Activated CD4-positive, CD25-positive, alpha-beta regulatory T cell treated with anti-CD3 and anti-CD28 coated beads, Interleukin-2, amount 50 U/mL, for 16 hours (primary cell): ENCODE measurements around the gene AKT3.

ENCODE experiments used
- DNase-seq: peaks from one replicate; pipeline ENCODE4 v3.0.0-alpha.2; 2020; ENCODE audit warnings: low read depth, low spot score

The AKT3 gene

DNA sequence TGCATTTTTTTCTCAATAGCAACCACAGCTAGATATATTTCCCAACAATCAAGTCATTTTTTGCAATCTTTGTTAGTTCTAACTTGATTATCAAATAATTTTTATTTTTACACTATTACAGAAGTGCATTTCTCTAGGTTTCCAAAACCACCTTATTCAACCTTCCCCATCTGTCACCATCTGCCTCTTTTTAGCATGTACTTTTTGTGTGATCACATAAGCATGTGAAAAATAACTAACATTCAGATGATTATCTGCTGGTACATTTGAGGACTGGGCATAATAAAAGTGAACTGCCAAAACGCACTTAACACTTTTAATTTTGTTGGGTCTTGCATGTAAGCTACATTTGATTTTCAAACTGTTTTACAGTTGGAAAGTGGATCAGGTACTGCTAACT, 291.5 kb downstream of the AKT3 start:
- DNase-seq: no peak

DNA sequence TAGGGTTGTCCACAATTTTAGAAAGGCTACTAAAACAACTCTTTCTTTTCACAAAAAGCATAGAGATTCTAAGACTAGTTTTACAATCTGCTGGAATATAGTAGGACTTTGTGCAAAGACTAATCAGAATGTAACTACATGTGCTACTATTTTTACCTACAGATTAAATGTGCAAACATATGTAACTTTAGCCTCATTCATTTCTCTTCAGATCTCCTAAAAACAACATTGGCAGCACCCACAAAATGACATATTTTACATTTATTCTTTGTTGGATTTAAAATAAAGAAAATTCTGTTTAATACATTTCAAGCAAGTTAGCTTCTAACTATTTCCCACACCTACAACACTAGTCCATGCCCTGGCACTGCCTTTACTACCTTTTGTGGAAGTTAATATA, 292.2 kb downstream of the AKT3 start:
- DNase-seq: no peak

DNA sequence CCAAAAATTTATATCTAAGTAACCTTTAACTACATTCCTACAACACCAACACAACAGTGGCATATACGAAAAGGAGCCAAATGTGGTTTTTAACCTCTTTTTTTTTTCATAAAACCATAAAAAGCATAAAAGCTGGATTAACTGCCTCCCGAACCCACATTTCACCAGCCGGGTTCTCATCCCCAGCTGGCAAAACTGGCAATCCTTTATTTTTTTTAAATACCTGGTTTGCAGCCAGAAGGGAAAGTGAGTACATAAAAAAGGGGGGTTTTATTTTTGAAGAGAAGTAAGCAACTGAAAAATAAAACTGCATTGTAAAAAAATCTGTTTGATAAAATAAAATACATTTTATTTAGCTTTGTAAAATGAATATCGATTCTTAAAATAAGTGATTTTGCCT, 295.4 kb downstream of the AKT3 start:
- no peak for DNase-seq

DNA sequence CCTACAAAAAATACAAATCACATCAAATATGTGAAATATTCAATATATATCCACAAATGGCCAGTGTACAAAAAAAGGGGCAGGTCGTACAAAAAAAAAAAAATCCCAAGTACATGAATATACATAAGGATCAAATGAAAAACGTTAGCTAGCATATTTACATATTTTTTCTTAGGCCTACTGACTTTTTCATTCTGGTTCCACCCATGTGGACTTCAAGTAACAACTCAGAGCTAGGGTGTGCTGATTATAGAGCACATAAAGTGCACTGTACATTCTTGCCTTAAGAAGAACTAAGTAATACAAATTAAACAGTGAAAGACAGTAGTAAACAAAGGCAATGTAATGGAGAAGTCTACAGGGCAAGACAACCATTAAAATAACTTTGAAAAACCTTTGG, 297.0 kb downstream of the AKT3 start:
- no peak for DNase-seq

DNA sequence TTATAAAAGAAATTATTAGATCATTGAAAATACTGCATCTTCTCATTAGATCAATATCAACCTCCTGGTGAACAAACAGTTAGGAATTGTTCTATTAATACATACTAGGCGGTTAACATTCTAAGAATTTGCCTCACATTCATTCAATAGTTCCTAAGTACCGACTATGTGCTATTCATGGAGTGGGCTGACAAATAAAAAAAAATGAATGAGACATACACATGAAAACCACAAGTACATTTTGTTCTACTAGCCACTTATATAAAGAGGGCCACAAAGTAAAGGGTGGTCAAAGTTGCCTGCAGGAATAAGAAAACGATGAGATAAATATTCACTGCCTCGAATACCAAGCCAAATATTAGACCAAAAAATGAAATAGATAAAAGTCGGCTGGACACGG, 299.8 kb downstream of the AKT3 start:
- no peak for DNase-seq

DNA sequence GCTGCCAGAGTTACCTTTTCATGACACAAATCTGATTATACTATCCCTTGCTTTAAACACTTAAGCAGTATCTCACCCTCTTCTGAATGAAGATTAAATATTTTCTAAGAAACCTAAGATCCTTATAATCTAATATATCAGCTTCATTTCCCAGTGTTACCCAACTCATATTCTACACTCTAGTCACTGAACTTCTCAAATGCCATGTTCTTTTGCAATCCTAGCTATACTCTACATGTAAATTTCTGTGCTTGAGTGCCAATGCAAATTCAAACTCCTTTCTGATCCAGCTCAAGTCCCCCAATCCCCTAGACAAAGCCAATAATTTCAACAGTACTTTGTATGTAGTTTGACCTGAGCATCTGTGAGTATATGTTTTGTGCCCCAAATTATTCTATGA, 300.3 kb downstream of the AKT3 start:
- DNase-seq: no peak

DNA sequence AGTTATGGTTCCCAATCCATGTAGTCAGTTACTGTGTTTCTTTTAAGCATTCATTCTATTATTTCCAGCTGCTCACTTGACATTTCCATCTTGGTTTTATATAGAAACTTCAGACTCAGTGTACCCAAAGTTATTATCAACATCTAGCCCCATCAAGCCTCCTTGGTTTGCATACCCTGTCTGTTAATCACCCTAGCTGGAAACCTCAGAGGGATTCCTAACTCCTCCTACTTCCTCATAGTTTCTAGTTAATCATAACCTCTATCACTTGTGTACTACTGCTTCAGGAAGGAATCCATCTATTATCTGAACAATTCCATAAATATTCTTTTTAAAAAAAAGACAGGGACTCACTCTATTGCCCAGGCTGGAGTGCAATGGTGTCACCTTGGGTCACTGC, 300.9 kb downstream of the AKT3 start:
- DNase-seq: no peak

DNA sequence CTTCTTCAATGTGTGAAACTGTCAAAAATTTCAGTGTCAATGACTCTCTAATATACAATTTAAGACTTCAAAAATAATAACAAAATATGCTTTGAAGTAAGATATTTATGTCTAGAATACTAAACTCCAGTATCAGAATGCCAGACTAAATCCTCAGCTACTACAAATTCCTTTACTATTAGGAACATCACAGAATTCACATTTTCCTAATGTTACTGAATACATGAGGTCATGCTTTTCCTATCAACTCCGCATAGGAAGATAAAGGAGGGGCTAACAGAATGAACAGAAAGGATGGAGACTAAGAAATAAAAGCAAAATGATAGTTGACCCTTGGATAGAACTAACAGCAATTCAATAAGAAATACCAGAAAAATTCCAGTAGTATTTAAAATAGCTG, 301.5 kb downstream of the AKT3 start:
- no peak for DNase-seq

DNA sequence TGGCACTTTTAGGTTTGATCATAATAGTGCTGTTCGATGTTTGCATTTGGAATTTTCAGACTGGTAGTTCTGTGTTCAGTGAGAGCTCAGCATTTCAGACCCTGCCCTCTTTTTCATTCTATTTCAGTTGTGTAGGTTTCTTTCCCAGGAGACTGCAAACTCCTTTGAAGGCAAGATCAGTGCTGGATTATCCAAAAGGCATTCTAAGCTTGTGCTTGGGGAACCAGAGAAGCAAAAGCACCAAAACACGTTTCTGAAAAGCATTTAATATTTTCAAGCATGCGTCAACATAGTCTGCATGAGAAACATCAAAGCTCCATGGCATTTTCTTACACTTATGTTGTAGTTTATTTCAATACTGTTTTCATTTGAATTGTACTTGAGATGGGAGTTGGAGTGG, 302.2 kb downstream of the AKT3 start:
- no peak for DNase-seq

DNA sequence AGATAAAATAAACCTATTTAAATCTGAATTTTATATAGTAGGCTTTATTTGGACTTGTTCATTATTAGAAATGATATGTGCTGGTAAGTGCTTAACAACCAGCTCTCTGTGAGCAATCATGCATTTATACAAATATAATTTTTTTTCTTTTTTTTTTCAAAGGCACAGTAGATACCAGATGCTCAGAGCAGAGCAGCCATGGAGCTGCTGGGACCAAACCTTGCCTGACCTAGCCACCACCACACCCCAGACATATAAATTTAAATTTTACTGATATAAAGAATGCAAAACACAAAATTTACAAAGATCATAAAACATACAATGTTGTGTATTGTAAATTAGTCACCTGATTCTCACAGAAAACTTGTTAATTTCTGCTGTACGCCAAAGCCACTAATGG, 303.6 kb downstream of the AKT3 start:
- DNase-seq: no peak

DNA sequence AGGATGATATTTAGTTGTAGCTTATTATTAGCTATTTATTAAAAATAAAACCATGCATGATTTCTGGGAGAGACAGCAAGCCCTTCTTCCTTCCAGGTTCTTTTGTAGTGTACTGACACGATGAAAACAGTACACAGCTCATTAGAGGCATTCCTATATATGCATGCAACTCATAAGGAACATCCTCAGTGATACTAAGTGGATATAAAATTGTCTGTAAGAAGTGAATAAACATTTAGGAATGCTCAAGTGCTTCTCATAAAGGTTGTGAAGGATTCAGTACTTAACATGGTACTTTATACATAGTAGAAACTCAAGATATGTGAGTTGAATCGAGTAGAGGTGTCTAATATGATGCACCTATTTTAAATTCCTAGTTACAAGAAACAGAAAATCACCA, 306.5 kb downstream of the AKT3 start:
- no peak for DNase-seq

DNA sequence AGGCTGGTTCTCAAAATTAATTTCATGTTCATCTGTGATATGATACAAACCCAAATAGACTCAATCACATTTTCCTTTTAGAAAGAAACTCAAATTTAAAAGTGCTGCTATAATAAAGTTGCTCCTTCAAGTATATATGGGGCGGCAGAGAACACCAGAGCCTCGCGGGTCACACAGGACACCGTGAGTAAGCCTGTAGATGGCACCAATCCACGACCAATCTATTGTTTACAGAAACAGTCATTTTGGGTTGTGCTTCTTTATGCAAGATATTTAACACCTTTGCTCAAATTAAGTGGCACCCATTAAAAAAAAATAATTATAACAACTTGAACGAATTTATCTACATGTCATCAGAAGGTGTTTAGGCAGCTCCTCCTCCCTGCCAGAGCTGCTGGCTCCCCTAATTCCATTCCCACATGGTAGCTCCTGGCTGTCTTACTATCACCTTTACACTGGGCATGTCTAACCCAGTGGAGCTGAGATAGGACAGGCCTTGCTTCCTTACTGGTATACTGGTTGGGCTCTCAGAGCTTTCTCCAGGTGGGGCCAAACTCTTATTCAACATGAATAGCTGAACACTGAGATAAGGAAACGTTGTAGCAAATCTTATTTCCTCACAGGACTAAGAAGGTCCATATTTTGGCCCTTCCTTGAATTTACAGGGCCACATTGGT, 307.2 kb downstream of the AKT3 start:
- no peak for DNase-seq

DNA sequence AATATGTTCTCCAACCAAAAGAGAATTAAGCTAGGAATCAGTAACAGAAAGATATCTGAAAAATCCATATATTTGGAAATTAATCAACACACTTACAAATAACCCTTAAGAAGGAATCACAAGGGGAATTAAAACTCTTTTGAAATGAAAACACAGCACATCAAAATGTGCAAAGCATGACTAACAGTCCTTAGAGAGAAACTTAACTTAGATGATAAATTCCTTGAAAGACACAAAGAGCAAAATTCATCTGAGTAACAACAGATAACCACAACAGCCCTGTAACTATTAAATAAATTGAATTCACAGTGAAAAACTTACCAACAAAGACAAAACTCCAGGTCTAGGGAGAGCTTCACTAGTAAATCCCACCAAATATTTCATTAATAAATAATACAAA, 310.4 kb downstream of the AKT3 start:
- DNase-seq: no peak

DNA sequence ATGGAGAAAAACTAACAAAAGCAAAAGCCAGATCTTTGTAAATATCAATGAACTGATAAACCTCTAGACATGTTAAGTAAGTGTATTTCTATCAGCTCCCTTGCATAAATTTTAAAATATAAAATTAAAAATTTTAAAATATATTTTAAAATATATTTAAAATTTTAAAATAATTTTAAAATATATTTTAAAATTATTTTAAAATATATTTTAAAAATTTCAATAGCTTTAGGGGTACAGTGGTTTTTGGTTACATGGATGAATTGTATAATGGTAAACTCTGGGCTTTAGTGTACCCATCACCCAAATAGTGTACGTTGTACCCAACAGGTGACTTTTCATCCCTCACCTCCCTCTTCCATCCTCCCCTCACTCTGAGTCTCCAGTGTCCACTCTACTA, 315.0 kb downstream of the AKT3 start:
- DNase-seq: no peak

DNA sequence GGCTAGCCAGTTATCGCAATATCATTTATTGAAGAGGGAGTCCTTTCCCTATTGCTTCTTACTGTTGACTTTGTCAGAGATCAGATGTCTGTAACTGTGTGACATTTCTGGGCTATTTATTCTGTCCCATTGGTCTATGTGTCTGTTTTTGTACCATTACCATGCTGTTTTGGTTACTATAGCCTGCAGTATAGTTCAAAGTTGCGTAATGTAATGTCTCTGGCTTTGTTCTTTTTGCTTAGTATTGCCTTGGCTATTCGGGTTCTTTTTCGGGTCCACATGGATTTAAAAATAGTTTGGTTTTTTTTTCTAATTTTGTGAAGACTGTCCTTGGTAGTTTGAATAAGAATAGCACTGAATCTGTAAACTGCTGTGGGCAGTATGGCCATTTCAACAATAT, 320.5 kb downstream of the AKT3 start:
- no peak for DNase-seq

DNA sequence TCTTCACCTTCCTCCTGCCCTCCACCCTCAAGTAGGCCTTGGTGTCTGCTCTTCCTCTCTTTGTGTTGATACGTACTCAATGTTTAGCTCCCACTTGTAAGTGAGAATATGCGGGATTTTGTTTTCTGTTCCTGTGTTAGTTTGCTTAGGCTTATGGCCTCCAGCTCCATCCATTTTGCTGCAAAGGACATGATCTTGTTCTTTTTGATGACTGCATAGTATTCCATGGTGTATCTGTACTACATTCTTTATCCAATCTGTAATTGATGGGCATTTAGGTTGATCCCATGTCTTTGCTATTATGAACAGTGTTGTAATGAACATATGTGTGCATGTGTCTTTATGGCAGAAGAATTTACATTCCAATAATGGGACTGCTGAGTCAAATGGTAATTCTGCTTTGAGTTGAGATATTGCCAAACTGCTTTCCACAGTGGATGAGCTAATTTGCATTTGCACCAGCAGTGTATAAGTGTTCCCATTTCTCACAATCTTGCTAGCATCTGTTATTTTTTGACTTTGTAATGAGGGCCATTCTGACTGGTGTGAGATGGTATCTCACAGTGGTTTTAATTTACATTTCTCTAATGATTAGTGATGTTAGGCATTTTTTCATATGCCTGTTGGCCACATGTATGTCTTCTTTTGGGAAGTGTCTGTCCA, 321.5 kb downstream of the AKT3 start:
- DNase-seq: no peak

DNA sequence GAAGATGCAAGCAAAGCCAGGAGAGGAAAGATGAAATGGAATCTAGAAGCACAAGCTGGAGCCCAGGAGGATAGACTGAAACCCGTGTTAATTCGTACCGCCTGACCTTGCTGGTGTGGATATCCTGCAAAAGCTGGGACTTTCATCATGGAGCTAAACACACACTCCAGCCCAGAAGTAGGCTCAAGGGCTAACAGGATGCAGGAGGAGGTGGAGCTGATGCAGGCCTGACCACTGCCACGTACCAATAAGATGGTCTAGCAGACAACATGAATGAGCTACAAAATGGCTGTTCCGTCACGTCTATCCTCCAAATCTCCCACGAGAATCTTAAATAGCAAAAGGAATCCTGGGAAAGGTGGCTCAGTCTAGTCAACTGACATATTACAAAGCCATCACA, 323.9 kb downstream of the AKT3 start:
- DNase-seq: no peak

DNA sequence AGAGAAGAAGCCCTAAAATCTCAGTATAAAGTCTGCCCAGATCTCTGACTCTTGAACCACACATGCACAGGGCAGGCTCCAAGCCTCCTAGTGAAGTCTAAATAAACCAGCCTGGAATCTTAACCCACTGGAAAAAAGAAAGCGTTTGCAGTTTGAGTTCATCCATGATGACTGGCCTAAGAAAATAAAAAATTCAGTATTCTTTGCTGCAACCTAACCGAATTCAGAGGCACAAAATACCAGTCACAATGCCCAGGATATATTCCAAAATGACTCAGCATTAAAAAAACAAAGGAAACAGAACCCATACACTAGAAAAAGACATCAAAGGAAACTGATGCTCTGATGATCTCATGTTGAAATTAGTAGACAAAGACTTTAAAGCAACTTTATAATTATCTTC, 325.0 kb downstream of the AKT3 start:
- no peak for DNase-seq

DNA sequence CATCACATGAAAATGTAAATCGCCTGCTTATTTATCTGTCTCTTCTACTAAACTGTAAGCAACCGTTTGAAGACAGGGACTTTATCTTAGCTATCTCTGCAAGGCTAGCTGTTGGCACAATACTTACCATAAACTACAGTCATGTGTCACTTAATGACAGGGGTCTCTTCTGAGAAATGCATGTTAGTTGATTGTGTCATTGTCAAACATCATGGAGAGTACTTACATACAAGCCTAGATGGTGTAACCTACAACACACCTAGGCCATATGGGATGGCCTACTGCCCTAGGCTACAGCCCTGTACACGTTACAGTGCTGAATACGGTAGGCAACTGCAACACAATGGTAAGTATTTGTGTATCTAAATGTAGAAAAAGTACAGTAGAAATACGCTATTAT, 326.3 kb downstream of the AKT3 start:
- no peak for DNase-seq

DNA sequence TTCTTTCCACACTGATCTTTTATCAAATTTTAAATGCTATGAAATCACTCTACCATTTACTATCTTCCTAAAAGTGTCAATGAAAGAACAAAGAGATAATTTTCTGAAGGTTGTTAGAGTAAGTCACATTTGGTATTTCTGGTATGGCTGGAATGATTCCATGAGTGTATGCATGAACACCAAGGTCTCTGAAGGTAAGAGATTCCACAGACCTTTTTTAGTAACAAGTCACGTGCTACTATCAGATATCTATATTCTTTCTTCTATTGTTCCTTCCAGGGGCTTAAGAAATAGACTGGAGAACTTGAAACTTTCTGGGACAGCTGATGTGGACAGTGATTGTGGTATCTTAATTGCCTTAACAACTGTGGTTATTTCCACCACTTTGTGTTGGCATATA, 329.2 kb downstream of the AKT3 start:
- DNase-seq: no peak

DNA sequence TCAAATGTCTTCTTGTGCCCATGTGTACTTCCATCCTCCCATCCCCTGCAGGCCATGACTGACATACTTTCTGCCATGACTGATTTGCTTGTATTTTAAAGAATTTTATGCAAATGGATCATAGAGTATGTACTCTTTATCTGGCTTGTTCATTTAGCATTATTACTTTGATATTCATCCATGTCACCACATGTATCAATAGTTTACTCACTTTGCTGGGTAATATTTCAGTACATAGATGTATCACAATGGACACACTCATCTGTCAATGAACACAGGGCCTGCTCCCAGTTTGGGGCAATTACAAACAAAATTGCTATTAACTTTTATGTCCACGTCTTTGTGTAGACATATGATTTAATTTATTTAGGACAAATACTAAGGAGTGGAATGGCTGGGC, 335.1 kb downstream of the AKT3 start:
- DNase-seq: no peak

DNA sequence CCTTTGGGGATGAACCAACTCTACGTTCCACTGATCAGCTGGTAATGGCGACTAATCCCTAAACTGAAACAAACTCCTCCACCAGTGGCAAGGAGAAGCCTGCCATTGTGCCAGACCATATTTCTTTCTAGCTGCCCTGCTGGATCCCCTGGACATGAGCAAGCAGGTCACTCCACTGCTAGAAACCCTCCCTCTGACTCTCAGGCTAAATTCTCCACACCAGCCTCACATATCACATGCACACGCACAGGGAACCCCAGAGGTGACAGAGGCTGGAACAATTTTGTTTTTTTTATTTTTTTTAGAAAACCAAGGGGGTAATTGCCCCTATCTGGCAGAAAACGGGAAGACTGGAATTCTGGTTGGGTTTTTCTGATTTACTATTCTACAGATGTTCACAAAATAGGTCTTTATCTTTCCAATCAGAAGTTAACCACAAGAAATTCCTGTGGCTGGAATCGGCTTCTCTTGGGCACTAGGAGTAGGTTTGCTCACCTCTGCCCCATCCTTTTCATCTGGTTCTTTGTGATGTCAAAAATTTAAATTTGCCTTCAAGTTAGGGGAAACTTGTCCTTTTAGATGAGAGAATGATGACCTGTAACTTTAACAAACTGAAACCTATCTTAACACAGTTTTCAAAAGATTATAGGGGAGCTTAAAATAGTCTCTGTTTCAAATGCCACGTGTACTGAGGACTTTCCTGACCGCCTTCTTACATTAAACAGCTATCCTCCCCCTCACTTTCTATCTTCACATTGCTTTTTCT, 336.1 kb downstream of the AKT3 start:
- no peak for DNase-seq

DNA sequence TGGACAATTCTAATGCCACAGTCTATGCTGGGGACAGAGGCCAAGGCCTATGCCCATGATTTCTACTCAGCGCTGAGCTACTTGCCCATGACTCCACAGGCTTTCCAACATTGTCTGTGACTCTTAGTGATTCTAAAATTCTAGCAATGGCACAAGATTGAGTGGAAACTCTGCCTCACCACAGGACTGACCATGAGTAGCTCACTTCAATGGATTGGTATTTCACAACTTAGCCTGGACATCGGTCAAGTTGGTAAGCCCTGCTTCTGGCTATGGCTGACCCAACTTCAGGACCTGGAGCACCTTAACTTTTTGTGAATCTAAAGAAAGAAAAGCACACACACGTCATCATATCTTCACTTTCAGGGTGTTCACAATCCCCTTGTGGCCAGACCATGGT, 339.1 kb downstream of the AKT3 start:
- no peak for DNase-seq
